HG03457 (cell line): ENCODE measurements around the gene TRAPPC5.

Experiments used
- ATAC-seq: cut with Tn5 transposase; IDR thresholded peaks from one replicate; pipeline ENCODE4 v1.9.1; 2021; ENCODE audit warnings: moderate number of reproducible peaks; ENCODE audit not compliant: unreplicated experiment

TRAPPC5 gene

DNA sequence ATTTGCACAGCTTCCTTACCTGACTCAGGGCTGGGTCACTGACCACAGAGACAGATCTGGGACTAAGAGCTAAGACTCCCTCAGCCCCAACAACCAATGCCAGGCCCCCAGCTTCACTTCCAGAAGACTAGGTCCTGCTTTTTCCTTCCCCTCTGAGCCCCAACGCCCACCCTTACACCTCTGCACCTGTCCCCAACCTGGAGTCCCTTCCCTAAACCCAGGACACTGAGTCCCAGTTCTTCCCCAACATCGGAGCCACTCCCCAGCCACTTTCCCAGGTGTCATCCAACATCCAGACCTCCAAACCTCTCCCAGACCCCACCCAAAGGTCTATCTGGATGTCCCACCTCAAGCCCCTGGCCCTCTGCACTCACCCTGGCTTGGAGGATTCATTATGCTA lies 18.4 kb downstream of the TRAPPC5 start:
- ATAC-seq: no peak

GRCh38 chr19:7699417-7700401 lies 19.1 kb downstream of the TRAPPC5 start:
- ATAC-seq: no peak

DNA sequence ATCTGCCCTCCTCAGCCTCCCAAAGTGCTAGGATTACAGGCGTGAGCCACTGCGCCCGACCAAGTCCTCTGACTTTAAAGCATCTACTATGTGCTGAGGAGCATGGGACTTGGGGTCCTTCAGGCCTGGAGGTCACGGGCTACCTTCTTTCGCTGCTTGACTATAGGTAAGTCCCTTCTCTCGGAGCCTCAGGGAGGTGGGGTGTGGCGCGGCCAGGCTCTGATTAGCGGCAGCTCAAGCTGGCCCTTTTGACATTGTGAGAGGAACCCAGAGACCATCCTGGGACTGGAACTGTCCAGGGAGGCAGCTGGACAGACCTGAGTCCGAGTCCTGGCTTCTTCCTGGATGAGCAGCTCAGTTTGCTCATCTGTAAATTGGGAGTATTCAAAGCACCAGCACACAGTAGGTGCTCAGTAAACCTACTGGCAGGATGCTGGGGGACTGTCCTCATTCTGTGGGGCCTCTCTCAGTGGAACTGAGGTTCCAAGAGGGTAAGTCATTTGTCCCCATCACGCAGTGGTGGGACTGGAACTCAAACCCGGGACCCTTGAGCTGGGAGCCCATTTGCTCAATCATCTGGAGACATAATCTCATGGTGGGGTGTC lies 20.5 kb downstream of the TRAPPC5 start:
- no peak for ATAC-seq

GRCh38 chr19:7701654-7702457 lies 21.2 kb downstream of the TRAPPC5 start, which contains the start of gene FCER2:
Gene FCER2, minus strand, starts transcription at chr19:7702131. Its CDS starts 2,371 bp downstream, at chr19:7699760.
- no peak for ATAC-seq

- no peak for ATAC-seq
These were observed 22.7 kb downstream of the TRAPPC5 start for GRCh38 chr19:7703332-7703731.

- no peak for ATAC-seq
These were observed 23.8 kb downstream of the TRAPPC5 start for GRCh38 chr19:7704280-7705060.

DNA sequence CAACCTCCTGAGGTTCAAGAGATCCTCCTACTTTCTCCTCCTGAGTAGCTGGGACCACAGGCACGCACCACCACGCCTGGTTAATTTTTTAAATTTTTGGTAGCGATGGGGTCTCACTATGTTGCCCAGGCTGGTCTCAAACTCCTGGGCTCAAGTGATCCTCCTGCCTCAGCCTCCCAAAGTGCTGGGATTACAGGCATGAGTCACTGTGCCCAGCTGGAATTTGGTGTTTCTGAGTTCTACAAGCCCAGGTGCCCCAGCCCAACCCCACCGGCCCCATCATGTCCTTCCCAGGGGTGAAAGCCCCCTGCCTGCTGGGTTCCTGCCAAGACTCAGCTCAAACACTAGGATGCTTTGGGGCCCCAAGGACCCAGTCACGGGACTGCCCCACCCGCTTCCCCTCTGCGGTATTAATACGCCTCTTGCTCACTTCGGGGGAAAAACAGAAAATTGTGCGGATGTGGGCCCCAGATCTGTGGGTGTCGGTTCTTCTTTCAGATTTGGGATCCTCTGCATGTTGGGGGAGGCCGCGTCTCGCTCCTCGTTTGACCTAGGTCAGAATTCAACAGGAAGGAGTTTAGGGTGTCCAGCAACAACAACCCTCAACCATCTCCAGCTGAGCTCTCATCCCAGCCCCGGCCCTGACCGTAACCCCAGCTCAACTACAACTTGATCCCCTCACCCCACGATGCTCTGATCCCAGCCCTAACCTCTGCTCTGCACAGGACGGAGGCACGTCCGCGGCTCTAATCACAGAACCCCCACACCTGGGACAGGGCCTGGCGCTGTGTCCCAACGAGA lies 25.0 kb downstream of the TRAPPC5 start:
- ATAC-seq: no peak

- ATAC-seq: no peak
These were observed 25.7 kb downstream of the TRAPPC5 start for GRCh38 chr19:7706188-7706954.

DNA sequence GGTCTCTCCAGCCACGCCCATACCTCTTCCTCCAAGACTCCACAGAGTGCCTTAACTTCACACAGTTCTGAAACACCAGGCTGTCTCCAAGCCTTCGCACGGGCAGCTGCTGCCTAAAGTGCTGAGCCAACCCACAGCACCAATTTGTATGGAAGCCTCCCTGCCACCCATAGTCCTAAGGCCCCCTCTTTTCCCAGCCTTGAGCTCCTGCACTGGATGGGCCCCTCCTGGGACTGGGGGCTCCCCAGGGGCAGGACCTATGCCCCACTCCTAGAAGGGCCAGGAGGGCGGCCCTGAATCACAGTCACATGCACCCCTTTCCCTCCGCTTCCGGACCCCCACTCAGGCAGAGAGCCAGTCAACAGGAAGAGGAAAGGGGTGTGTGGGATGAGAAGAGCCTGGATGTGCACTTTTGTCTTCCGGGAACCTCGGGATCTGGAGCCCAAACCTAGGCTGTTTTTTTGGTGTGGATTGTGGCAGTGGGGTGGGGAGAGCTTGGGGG lies 26.4 kb downstream of the TRAPPC5 start:
- no peak for ATAC-seq

- no peak for ATAC-seq
These were observed 29.4 kb downstream of the TRAPPC5 start for GRCh38 chr19:7709932-7710460.

DNA sequence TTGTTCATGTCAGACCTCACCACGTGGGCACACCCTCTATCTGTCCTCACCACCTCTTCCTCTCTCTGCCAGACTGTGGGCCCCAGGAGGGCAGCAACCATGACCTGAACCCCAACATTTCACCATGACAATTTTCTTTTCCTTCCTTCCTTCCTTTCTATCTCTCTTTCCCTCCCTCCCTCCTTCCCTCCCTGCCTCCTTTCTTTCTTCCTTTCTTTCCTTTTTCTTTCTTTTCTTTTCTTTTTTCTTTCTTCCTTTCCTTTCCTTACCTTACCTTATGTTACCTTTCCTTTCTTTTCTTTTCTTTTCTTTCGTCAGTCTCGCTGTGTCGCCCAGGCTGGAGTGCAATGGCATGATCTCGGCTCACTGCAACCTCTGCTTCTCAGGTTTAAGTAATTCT lies 30.0 kb downstream of the TRAPPC5 start:
- ATAC-seq: no peak

- no peak for ATAC-seq
These were observed 35.0 kb downstream of the TRAPPC5 start for GRCh38 chr19:7715671-7716070.

DNA sequence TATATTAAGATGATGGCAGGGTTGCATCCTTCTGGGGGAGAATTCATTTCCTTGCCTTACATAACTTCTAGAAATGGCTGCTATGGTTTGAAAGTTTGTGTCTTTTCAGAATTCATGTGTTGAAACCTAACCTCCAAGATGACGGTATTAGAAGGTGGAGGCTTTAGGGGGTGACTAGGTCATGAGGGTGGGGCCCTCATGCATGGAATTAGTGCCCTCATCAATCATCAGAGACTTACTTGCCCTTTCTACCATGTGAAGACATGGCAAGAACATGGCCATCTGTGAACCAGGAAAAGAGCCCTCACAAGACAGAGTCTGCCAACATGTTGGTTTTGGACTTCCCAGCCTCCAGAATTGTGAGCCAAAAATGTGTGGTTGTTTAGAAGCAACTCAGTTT lies 36.1 kb downstream of the TRAPPC5 start:
- ATAC-seq: no peak

GRCh38 chr19:7718668-7719067 lies 38.0 kb downstream of the TRAPPC5 start:
- ATAC-seq: no peak

GRCh38 chr19:7720351-7720750 lies 39.7 kb downstream of the TRAPPC5 start:
- ATAC-seq: no peak

DNA sequence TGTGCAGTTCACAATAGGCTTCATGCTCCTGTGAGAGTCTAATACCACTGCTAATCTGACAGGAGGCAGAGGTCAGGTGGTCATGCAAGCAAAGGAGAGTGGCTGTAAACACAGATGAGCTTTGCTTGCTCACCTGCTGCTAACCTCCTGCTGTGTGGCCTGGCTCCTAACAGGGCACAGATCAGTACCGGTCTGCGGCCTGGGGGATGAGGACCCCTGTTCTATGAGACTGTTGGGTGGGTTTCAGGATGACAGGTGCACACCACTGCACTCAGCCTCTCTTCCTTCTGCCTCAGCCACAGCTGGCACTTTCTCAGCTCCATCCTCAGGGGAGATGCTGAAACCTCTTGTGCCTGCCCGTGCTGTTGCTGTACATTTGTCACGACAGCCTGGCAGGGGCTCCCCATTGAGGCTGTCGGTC lies 41.6 kb downstream of the TRAPPC5 start:
- ATAC-seq: no peak

DNA sequence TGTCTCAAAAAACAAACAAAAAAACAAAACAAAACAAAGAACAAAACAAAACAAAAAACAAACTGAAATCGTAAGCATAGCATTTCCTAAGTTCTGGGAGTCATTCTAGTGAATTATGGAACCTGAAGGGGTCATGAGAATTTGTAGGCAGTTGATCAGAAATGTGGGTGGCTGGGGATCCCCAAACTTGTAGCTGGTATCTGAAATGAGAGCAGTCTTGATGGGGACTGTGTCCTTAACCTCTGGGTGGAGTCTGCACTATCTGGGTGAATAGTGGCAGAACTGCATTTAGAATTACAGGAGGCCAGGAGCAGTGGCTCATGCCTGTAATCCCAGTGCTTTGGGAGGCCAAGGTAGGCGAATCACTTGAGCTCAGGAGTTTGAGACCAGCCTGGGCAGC lies 45.2 kb downstream of the TRAPPC5 start:
- no peak for ATAC-seq

GRCh38 chr19:7729211-7729610 lies 48.6 kb downstream of the TRAPPC5 start:
- no peak for ATAC-seq
